ENCODE measurements around the gene MYG1. TPM values are rescaled to one million over a fixed set of nuclear protein-coding genes. Genes with fewer than 3 reads are reported as not detected.

MYG1 gene
- total and polyA plus RNA-seq, 2 of the 13 experiments (the other 11 are each of a cell fraction or from before 2014, with no cell fraction given) = 38.6 to 58.0 TPM

DNA sequence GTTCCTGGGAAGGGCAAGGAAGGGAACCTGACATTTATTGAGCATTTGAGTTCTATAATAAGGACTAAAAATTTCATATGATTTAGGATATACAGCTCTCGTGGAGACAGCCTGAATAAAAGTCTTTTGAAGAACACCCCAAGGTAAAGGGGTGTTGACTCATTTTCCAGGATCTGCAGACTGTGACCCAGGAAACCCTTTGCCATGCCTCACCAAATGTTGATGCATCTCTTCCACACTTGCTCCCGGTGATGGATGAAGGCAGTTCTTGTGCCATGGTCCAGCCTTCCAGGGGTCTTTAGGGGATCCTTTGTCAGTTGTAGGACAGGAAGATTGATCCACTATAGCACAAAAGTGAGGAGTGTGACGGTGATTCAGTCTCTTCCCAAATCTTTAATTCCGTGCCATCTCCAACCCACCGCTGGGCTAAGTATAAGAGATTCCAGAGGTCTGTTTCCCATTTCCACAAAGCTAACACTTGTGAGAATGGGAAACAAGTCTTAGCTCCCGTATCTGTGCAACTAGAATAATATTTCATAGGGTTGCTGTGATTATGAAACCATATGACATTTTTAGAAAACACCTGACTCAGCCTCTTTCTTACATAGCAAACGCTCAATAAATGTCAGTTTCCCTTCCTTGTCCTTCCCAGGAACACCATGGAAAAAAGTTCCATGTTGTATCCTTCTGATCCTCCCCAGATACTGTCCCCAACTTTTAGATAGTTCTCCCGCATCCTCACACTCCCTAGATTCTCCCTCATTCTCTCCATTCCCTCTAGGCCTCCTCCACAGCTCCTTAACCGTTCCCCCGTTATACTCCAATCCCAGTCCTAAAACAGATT lies 21.1 kb downstream of the MYG1 start (continued):
- TF ChIP-seq MAFK (conservative IDR thresholded peaks at IDR 0.05 in 1 of 2, IDR thresholded peaks at IDR 0.05 in 1 of 2; ENCODE audit: low read length in 2 of 2) (peak; percentile 33 to 67), MED1 (CRISPR knock-in tag; IDR thresholded peaks at IDR 0.05) (no peak), TARDBP (CRISPR knock-in tag; IDR thresholded peaks at IDR 0.05) (no peak), HNF1B (CRISPR knock-in tag; IDR thresholded peaks at IDR 0.05) (no peak), MIER2 (CRISPR knock-in tag; IDR thresholded peaks at IDR 0.05) (no peak)

GRCh38 chr12:53324113-53324778 lies 24.8 kb downstream of the MYG1 start:
- no peaks in the 10 kb centered on the region for H4K20me1 ChIP-seq (ENCODE audit: insufficient read depth, low read length)
- DNase-seq (ENCODE audit: low spot score) (no peak), FAIRE-seq (no peak), ATAC-seq (no peak)
- intact Hi-C loops (cut with micrococcal nuclease; ENCODE audit: unreplicated experiment) = loop anchor here (1.0 kb wide), 2 partner anchors 21 to 184 kb away; no protein-coding TSS in a partner anchor
- peaks cover 55% of the 10 kb centered on the region for H3K4me1 ChIP-seq (ENCODE audit: insufficient read depth, low read length)
- no peaks in the 10 kb centered on the region for H3K36me3 ChIP-seq (replicated peaks in 1 of 2; ENCODE audit: control insufficient read depth in 1 of 2, insufficient read depth in 2 of 2, low read length in 2 of 2)
- peak overlapping the region; percentile 77 for H2AFZ ChIP-seq (ENCODE audit: low read length)
- peaks cover 5% of the 10 kb centered on the region for H3K79me2 ChIP-seq (ENCODE audit: insufficient read depth, low read length)
- H3K27ac ChIP-seq (ENCODE audit: extremely low read length, insufficient read depth, low read length) = peak overlapping the region; percentile 74
- POLR2A ChIA-PET = interaction anchor here (0.7 to 3.2 kb wide), 10 partner anchors 21 to 245 kb away, joined by 3 to 23 read pairs (median 6); partner anchors contain the start of genes MYG1, PFDN5, PRR13 and SP1
- H3K4me2 ChIP-seq (ENCODE audit: low read depth, low read length) = peak overlapping the region; percentile 89
- H3K27me3 ChIP-seq (ENCODE audit: control insufficient read depth in 1 of 2, insufficient read depth in 2 of 2, low read length in 2 of 2) = peaks cover 0 to 5% of the 10 kb centered on the region in 2 experiments; a peak in 2 of 5 replicates
- WGBS (ENCODE audit: low lambda C conversion rate) = 47% methylated on average over 28 of the region's 28 CpGs
- H3K4me3 ChIP-seq (replicated peaks in 1 of 3; ENCODE audit: insufficient read depth in 1 of 3, low read depth in 2 of 3, low read length in 3 of 3) = peak overlapping the region; percentile 57 to 65 (median 62)
- no TSS peak for BruUV-seq (replicated peaks)
- in situ Hi-C loops (cut with HindIII; ENCODE audit: extremely low pct_ligation_motif_present, low pct_unique_long_range_greater_than_20kb) = no loop called here
- CTCF ChIA-PET (ENCODE audit: low intra/inter-chr PET ratio, low total read pairs) = interaction anchor here (1.3 to 1.6 kb wide), 3 partner anchors 21 to 184 kb away, joined by 3 to 14 read pairs (median 4); no protein-coding TSS in a partner anchor
- peak overlapping the region; percentile 74 for H3K9ac ChIP-seq (ENCODE audit: insufficient read depth, low read depth, low read length)
- H3K9me3 ChIP-seq (ENCODE audit: low read length) = no peaks in the 10 kb centered on the region
- TF ChIP-seq ZBTB44 (CRISPR knock-in tag; IDR thresholded peaks at IDR 0.05) = no peak
- no peak for TF ChIP-seq RXRA (CRISPR knock-in tag; IDR thresholded peaks at IDR 0.05)
- TF ChIP-seq MBNL3 (CRISPR knock-in tag; conservative IDR thresholded peaks at IDR 0.05) = no peak
- 0 out of 2 replicates have a peak, but pooled peaks have one; percentile 41 for TF ChIP-seq ZNF3 (CRISPR knock-in tag; IDR thresholded peaks at IDR 0.05)
- no peak for TF ChIP-seq ZNF790 (CRISPR knock-in tag; IDR thresholded peaks at IDR 0.05; ENCODE audit: borderline replicate concordance)
- TF ChIP-seq HOXD1 (CRISPR knock-in tag; IDR thresholded peaks at IDR 0.05) = no peak
- TF ChIP-seq, protein P1, sequence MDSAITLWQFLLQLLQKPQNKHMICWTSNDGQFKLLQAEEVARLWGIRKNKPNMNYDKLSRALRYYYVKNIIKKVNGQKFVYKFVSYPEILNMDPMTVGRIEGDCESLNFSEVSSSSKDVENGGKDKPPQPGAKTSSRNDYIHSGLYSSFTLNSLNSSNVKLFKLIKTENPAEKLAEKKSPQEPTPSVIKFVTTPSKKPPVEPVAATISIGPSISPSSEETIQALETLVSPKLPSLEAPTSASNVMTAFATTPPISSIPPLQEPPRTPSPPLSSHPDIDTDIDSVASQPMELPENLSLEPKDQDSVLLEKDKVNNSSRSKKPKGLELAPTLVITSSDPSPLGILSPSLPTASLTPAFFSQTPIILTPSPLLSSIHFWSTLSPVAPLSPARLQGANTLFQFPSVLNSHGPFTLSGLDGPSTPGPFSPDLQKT (CRISPR knock-in tag; IDR thresholded peaks at IDR 0.05; ENCODE audit: borderline replicate concordance) = no peak

Measured in HepG2 (cell line).